Neural cell (in vitro differentiated cells): ENCODE data around the gene TAF10.

Experiments
- CTCF ChIP-seq: fragments of 450-650 bp; IDR thresholded peaks from 2 replicates; pipeline ENCODE4 v1.5.1; 2014; ENCODE audit warnings: antibody characterized with exemption, mild to moderate bottlenecking, moderate library complexity; ENCODE audit not compliant: poor library complexity, severe bottlenecking
- EP300 ChIP-seq: fragments of 450-650 bp; conservative IDR thresholded peaks from 2 replicates; pipeline ENCODE4 v1.6.1; 2014; ENCODE audit warnings: antibody characterized with exemption, mild to moderate bottlenecking, moderate library complexity; ENCODE audit not compliant: poor library complexity, severe bottlenecking
- EZH2 ChIP-seq: fragments of 200-600, 300-800 bp; shearing (Covaris generic), sonication (generic); IDR thresholded peaks from 2 replicates; pipeline ENCODE4 v1.6.1; 2014; ENCODE audit warnings: antibody characterized with exemption, low read length, borderline replicate concordance, mild to moderate bottlenecking; ENCODE audit not compliant: insufficient read depth, poor library complexity, severe bottlenecking
- MXI1 ChIP-seq: fragments of 450-650 bp; conservative IDR thresholded peaks from 2 replicates; pipeline ENCODE4 v1.6.1; 2014; ENCODE audit warnings: antibody characterized with exemption, mild to moderate bottlenecking; ENCODE audit not compliant: poor library complexity, severe bottlenecking
- POLR2AphosphoS5 ChIP-seq: IDR thresholded peaks from 2 replicates; pipeline ENCODE4 v1.6.1; 2012
- RAD21 ChIP-seq: fragments of 450-650 bp; conservative IDR thresholded peaks from 2 replicates; pipeline ENCODE4 v1.6.1; 2014; ENCODE audit warnings: antibody characterized with exemption, mild to moderate bottlenecking, moderate library complexity
- REST ChIP-seq: IDR thresholded peaks from 2 replicates; pipeline ENCODE4 v1.6.1; 2012; ENCODE audit warnings: borderline replicate concordance
- TAF1 ChIP-seq: IDR thresholded peaks from 2 replicates; pipeline ENCODE4 v1.6.1; 2012; ENCODE audit warnings: low read depth

GRCh38 chr11:6631361-6631890 is 19.4 kb upstream of the TAF10 start:
- TF ChIP-seq CTCF (no peak), TAF1 (no peak), POLR2AphosphoS5 (no peak), EZH2 (no peak), EP300 (no peak), REST (no peak), MXI1 (no peak), RAD21 (no peak)
